LNCAP (cell line): ENCODE measurements around the gene CXCR6.

Experiments
- CTCF ChIP-seq: fragments of 450-650 bp; IDR thresholded peaks from 2 replicates; pipeline ENCODE4 v1.5.1; 2017; ENCODE audit warnings: mild to moderate bottlenecking

CXCR6 gene

GRCh38 chr3:45938043-45938435 is 5.2 kb upstream of the CXCR6 start:
- no peak for TF ChIP-seq CTCF

- peak; percentile 91 for TF ChIP-seq CTCF
These were observed 4.4 kb upstream of the CXCR6 start for GRCh38 chr3:45938864-45939263.

GRCh38 chr3:45939341-45939771 is 3.9 kb upstream of the CXCR6 start:
- TF ChIP-seq CTCF = no peak

GRCh38 chr3:45940004-45940780 is 3.1 kb upstream of the CXCR6 start:
- TF ChIP-seq CTCF = no peak

- TF ChIP-seq CTCF = no peak
These were observed 2.4 kb upstream of the CXCR6 start for GRCh38 chr3:45940781-45941365.

GRCh38 chr3:45942051-45942825 is 1.0 kb upstream of the CXCR6 start:
- no peak for TF ChIP-seq CTCF

GRCh38 chr3:45944830-45945620 is 1.8 kb downstream of the CXCR6 start:
- TF ChIP-seq CTCF = no peak
